Activated CD4-positive, CD25-positive, alpha-beta regulatory T cell (primary cell): ENCODE measurements around the gene UTP15.

Experiments
- DNase-seq, 4 experiments: peaks; one replicate each; lab custom pipeline; 2025; lab: John Stamatoyannopoulos, UW

Gene UTP15

DNA sequence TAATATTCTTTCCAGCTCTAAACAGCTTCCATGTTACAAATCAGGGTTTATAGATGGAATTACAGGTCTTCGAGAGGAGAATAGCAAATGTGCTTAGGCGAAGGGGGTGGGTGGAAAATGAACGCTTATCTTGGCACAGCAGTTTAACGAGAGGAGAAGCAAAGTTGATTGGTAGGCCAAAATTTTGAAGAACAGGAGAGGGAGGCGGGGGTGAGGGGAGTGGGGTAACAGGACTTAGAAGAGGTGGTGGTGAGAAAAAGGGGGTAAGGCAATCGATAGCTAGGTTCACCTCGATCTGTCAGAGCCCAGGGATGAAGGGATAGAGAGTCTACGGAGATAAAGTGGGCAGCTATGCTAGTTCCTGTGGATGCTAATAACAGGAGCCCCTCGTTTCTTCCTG lies 868 bp upstream of the UTP15 start:
- no peak for DNase-seq

DNA sequence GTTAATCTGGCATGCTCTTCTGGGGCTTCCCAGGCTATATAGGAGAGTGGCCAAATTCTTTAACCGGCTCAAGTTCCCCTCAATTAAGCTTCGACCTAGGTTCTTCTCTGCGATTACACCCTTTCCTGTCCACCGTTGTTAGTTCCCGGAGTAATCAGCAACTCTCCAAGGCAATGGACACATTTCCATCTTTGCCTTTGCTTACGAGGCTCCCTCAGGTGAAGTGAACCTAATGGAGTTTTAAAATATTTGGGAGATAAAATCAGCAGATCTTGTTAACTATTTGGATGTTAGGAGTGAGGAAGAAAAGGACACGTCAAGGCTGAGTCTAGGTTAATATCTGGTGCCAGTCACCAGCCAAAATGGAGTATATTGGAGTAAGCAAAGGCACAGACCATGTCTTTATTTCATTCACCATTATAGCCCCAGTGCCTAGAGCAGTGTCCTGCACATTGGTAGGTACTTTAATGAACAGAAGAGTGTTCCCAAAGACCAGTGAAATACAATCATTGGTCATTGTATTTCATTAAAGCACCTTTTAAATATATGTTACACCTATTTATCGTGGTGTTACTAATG lies 515 bp downstream of the UTP15 start:
- no peak for DNase-seq

DNA sequence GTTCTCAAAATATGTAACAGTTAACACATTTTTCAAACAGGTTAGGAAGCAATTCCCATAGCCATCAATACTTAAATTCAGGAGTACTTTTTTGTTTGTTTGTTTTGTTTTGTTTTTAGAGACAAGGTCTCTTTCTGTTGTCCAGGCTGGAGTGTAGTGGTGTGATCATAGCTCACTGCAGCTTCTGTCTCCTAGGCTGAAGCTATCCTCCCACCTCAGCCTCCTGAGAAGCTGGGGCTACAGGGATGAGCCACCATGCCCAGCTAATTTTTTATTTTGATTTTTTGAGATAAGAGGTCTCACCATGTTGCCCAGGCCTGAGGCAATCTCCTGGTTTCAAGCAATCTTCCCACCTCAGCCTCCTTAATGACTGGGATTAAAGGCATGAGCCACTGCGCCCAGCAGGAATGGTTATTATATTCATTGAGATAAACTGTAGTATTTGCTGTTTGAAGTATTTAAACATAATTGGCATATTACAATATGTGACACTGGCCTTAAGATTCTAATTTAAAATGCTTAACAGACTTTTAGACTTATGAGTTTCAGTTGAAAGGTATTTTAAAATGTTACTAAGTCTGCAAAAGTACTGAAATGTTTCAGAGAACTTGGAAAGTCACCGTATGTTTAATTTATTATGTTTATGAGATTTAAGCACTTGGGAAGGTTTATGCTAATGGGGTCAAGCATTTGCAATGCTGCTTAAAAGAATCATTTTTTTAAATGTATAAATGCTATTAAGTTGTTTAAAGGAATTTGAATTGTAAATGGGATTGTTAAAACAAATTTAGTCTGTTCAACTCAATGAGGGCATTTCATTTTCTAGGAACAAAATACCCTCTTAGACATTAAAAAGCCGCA lies 17.0 kb downstream of the UTP15 start:
- no peak for DNase-seq

DNA sequence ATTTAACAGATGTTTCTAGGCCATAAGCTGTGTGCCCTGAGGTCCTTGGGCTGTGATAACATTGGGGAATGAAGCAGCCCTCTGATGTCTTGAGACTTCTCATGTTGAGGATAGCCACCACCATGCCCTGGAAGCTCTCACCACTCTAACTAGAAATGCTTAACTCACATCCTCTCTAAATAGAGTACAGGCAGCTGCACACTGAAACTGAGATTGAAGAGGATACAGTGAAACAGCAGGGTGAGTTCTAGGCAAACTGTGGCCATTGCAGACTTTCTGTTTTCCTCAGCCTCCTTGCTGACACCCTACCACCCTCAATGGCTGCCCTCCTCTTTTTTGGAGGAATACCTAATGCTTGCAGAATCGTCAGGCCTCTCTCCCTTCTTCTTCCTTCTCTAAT lies 22.4 kb downstream of the UTP15 start:
- DNase-seq = no peak

DNA sequence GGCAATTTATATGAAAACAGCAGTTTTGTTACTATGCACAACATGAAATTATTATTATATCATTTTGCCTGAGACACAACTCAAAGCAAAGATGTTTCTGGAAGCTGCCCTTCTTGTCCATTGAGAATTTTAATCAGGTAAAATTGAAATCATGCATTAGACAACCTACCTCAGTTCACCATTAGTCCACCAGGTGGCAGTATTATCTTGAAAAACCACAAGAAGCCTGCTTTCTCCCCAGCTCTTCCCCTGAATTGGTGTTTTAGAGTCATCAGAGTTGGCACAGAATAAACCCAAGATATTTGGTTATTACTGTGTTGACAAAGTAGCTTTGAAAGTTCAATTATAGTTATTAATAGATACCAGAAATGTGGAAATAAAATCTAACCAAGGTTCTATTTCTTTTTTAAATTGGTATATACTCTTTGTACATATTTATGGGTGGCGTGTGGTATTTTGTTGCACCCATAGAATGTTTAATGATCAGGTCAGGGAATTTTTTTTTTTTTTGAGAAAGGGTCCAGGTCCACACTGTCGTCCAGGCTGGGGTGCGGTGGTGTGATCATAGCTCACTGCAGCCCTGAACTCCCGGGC lies 25.7 kb downstream of the UTP15 start:
- DNase-seq = peak; percentile 5 to 16 (median 10)

DNA sequence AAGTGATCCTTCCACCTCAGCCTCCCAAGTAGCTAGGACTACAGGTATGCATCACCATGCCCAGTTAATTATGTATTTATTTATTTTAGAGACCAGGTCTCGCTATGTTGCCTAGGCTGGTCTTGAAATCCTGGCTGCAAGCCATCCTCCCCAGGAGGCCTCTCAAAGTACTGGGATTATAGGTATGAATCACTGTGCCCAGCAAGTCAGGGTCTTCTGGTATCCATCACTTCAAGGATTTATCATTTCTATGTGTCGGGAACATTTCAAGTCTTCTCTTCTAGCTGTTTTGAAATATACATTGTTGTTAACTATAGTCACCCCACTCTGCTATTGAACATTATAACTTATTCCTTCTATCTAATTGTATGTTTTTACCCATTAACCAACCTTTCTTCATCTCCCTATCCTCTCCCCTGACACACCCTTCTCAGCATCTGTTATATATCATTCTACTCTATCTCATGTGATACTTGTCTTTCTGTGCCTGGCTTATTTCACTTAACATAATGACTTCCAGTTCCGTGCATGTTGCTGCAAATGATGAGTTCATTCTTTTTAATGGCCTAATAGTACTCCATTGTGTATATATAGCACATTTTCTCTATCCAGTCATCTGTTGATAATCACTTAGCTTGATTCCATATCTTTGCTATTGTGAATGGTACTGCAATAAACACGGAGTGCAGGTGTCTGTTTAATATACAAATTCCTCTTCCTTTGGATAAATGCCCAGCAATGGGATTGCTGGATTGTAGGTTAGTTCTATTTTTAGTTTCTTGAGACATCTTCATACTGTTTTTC lies 26.4 kb downstream of the UTP15 start:
- DNase-seq = no peak

DNA sequence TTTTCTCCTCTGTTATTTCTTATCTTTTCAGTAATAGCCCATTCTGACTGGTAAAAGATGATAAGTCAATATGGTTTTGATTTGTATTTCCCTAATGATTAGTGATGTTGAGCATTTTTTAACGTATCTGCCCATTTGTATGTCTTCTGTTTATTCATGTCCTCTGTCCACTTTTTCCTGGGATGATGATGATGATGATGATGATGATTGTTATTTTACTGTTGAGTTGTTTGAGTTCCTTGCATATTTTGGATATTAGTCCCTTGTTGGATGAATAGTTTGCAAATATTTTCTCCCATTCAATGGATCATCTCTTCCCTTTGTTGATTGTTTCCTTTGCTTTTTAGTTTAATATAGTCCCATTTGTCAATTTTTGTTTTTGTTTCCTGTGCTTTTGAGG lies 27.0 kb downstream of the UTP15 start:
- no peak for DNase-seq

DNA sequence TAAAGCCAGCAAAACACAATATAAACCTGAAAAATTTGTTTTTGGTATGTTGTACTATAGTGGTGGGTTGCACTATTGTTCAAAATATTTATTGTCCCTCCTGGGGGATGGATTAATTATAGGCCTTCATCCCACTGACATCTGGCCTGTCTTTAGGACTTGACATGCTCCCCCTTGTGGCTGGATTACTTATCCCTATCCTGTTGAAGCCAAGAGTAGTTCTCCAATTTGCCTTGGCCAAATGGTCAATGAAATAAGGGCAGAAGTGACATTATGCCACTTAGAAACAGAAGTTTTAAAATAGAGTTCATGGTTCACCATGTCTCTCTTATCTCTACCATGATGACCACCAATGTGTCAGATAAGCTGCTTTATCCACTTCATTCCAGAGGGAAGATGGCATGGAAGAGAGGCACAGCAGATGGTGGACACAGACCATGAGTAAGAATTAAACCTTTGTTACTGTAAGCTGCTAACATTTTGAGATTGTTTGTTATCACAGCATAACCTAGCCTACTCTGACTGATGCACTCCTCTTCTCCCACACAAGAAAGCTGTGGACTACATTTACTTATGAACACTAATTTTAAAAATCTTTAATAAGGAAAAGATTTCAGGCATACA lies 31.3 kb downstream of the UTP15 start:
- DNase-seq = no peak

DNA sequence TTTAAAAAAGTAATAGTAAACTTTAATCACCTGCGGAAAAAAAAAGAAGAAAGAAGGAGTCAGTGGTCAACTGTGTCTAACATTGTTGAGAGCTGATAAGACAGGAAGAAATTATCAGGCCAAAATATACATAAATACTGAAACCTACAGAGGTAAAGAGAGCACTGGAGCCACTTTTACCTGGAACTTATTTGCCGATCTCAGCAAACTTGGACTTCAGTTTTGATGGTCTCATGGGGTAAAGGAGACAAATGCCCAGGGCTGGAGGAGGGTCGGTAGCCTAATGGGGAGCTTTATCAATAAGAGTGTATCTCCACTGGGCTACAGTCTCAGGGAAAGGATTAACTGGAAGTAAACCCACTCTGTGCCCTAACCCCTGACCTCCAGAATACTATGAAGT lies 33.8 kb downstream of the UTP15 start:
- no peak for DNase-seq

DNA sequence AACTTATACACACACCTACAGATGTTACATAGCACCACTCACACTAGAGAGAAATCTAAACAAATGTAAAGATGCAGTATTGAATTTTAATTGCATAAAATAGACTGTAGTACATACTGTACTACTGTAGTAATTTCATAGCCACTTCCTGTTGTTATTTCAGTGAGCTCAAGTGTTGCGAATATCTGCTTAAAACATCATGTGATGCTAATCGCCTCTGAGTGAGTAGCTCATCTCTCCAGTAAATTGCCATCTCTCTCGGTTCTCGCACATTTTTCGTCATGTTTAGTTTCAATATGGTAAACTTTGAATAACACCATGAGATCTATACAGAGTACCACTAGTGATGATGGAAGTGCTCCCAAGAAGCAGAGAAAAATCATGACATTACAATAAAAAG lies 38.5 kb downstream of the UTP15 start:
- no peak for DNase-seq

DNA sequence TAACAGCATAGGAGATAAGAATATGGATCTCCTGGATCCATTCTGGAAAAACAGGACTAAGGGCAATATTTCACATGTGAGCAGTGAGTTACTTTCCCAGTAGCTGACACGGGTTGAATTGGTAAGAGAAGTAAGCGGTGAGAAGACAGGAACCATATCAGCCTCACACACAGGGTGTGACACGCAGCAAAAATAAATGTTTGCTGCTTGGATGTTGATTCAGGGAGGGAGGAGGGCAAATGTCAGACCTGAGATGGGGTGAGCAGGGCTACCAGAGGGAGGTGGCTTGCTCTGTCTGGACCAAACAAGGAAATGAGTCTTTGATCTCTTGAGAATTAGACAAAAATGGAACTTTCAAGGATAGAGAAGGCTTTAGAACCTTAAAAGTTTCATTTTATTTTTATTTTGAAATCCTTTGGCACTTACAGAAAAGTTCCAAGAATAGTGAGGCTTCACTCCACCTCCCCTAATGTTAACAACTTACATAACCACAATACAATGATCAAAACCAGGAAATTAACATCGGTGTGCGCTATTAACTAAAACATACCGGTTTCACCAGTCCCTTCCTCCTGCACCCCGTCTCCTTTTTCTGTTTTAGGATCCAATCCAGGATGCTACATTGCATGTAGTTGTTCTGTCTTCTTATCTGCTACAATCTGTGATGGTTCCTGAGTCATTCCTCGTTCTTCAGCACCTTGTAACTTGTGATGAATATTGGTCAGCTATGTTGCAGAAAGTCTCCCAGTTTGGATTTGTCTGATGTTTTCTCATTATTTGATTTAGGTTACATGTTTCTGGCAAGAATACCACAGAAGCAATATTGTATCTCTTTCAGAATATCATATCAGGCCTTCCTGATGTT lies 39.9 kb downstream of the UTP15 start:
- no peak for DNase-seq

DNA sequence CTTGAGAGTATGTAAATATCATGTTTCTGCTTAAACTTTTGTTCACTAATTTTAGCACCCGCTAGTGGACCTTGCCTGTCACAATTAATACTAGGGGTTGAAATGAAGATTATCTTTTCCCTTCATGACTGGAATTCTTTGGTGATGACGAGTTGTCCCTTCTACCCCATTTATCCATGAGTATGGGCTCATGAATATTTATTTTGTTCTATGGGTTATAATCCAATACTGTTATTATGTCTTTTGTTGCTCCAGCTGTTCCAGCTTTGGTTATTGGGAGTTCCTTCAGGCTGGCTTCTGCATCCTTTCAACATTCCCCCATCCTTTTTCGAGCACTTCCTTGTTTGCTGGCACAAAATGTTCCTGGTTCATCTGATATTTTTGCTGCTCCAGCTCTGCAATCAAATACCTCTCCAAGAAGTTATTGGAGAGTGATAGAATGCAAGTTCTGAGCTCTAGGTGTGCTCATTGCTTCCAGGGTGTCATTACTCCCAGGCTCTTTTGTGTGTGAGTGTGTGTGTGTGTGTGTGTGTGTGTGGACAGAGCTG lies 40.7 kb downstream of the UTP15 start:
- DNase-seq = no peak

DNA sequence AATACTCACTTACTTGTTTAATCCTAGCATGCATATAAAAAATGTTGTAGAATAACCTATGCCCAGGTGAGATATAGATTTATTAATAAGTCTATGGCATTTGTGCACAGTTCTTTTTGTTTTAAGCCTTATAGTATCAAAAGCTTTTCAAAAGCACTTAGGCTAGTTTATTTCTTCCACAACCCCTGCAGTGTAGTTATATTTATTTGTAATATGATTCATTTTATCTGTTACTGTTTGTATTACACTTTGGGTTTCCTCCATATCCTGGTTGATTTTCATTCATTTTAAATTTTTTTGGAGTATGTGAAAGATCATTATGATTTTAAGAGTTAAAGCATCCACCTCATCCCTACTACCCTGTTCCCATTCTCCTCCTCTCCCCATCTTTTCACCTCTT lies 41.7 kb downstream of the UTP15 start:
- DNase-seq = no peak

DNA sequence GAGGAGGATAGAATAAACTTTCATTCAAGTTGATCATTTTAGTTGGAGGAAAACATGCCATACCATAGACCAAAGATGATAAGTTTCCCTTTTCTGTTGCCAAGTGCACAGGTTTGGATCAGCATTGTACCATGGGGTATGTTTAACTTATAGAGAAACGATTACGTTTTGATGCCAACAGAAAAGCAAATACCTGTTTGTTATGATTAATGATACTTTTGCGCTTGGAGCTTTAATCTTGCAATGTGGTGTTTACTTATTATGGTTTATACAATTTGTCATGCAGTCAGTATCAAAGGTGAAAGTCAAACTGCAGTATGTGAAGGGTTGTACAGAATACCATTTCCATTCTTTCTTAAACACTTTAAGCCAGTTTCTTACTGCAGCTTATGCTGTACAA lies 47.3 kb downstream of the UTP15 start:
- no peak for DNase-seq

DNA sequence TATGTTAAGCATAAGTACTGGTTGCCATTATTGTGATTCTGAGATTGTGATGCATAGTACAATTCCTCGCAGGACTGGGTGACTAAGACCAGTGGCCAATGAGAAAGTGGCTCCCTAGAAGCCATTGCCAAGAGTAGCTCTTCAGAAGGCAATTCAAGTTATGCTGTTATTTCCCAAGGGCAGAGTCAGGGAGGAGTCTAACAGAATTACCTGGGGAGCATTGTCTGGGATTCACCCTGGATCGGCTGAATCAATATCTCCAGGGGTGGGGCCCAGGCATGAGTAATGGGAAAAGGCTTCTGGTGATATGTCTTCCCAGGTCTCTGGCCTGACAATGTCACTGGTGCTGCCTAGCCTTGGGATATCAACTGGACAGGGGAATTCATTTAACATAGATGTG lies 49.5 kb downstream of the UTP15 start:
- no peak for DNase-seq

DNA sequence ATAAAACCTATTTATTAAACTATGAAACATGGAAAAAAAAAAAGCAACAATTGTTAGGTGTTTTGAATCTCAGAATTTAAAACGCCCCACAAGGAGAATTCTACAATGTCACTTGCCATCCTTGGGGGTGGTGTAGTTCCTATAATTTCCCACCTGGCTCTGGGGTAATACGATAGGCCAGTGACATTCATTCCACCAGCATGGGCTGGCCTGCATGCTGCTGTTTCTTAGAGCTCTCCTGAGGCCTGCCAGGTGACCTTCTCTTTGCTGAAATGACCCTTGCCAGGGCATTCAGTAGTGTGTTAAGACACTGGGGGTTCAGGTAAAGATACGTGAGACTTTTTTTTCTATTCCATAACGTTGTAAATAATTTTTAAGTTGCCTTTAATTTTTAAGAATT lies 50.4 kb downstream of the UTP15 start:
- no peak for DNase-seq

DNA sequence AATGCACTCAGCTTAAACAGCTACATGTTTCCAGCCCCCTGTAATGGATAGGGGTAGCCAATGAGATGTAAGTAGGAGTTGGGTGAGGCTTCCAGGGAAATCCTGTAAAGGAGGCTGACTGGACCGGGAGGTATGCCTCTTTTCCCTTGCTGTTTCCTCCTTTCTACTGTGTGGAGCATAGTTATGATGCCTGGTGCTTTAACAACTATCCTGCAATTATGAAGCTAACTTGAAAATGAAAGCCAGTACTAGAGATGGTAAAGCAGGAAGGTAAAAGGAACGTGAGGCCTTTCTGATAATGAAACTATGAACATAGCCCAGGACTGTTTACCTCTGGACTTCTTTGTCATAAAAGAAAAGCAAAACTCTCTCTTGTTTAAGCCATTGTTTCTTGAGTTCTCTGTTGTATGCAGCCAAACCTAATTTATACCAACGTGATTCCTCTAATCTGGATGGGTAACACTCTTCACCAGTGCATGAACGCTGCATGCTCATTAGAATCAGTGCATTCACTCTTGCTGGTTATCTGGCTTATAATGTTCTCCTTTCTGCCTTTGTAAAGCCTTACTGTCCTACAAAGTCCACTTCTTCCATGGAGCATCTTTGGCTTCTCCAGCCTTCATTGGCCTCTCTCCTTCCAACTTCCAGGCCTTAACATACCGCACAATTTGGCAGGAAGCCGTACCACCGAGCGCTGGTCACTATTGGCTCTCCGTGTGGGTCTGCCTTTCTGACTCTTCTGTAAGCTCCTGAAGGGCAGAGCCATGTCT lies 52.2 kb downstream of the UTP15 start:
- no peak for DNase-seq

DNA sequence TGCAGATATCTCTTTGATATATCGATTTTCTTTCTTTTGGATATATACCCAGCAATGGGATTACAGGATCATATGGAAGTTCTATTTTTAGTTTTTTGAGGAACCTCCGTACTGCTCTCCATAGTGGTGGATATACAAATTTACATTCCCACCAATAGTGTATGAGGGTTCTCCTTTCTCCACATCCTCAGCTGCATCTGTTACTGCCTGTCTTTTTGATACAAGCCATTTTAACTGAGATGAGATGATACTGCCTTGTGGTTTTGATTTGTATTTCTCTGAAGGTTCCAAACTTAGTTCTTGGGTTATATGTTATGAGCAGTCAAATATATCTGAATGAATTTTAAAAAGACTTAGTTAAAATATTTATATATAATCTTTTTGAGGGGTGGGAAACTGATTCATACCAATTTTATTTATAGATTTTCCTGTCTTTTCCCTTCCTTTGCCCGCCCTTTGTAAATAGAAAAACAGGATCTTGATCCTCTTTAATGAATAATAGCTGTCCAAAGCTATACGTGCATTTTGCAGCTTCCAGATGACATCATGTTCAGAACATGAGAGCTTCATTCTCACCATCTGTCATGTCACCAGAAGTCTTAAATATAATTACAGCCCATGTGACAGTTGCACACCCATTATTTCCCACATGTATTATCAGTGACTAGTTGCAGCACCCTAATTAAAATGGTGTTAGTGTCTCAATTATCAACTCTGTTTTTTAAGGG lies 54.2 kb downstream of the UTP15 start:
- DNase-seq = no peak

DNA sequence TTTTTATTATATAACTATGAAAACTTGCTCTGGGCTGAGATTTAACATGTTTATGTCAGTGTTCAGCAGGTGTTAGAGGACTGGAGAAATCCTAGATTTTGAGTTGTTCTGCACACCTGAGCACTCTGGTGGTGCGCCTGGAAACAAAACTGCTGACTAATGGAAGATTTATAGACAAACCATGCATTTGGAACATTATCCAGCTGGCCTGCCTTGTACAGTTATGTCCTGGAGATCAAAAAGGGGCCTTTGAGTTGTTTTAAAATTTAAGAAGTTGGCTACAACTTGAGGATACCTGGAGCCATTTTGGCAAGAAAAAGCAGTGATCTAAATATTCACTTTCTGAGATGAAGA lies 54.8 kb downstream of the UTP15 start:
- no peak for DNase-seq

DNA sequence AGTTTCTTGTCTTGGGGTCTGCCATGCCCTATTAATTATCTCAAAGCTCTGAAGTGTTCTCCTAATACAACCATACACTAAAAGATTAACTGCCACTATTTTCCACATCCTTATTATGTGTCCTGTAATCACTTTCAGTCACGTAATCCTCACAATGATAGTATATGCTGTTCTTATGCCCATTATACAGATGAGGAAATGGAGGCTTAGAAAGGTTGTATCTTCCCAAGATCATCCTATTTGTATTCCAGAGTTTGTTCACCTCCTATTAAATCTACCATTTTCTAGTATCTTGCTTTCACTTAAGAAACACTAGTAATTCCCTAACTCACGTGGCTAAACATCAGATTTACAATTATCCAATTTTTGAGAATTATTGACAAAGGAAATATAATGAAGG lies 57.5 kb downstream of the UTP15 start:
- no peak for DNase-seq
